Nephron (organoid): ENCODE results near the gene TMEM132A.

ENCODE experiments used
- H3K27ac Mint-ChIP-seq, 3 experiments: 2 replicates each; pipeline ENCODE4 v1.8.0; 2020; ENCODE audit warnings: mixed read lengths in 3 of 3, mild to moderate bottlenecking in 2 of 3, moderate library complexity in 1 of 3
- H3K27me3 Mint-ChIP-seq: 2 replicates; pipeline ENCODE4 v1.8.0; 2021; ENCODE audit warnings: low read depth, mild to moderate bottlenecking, moderate library complexity, mixed read lengths
- H3K36me3 Mint-ChIP-seq: 2 replicates; pipeline ENCODE4 v1.8.0; 2020; ENCODE audit warnings: low read depth, mixed read lengths
- H3K4me1 Mint-ChIP-seq: 2 replicates; pipeline ENCODE4 v1.8.0; 2020; ENCODE audit warnings: mixed read lengths
- H3K4me3 Mint-ChIP-seq, 3 experiments: 2 replicates each; pipeline ENCODE4 v1.8.0; 2020; ENCODE audit warnings: mild to moderate bottlenecking in 3 of 3, mixed read lengths in 3 of 3, moderate library complexity in 2 of 3
- H3K9me3 Mint-ChIP-seq: 2 replicates; pipeline ENCODE4 v1.8.0; 2020; ENCODE audit warnings: mixed read lengths
- TF ChIP-seq, protein P1 (sequence below), 3 experiments: fragments of 200-600 bp; sonication (generic); IDR thresholded peaks; one replicate each; pipeline ENCODE4 v1.5.0; 2021; ENCODE audit warnings: antibody characterized with exemption in 3 of 3; ENCODE audit not compliant: unreplicated experiment in 3 of 3

TMEM132A gene

DNA sequence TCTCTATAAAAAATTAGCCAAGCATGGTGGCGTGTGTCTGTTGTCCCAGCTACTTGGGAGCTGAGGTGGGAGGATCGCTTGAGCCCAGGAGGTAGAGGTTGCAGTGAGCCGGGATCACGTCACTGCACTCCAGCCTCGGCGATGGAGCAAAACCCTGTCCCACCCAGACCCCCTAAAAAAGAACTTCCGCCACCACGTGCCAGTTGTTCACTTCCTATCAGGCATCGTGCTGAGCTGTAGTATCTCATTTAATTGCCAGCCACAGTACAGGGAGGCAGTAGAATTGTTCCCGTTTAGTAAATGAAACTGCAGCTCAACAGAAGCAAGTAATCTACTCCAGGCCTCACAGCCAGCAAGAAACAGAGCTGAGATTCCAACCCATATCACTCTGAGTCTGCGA, 3.0 kb upstream of the TMEM132A start:
- peaks cover 3% of the 10 kb centered on the region for H3K27me3 Mint-ChIP-seq
- H3K9me3 Mint-ChIP-seq, result no peaks in the 10 kb centered on the region
- peaks cover 64% of the 10 kb centered on the region for H3K4me1 Mint-ChIP-seq
- peak overlapping the region in 1 of 3 experiments; percentile 21 for H3K27ac Mint-ChIP-seq
- peak overlapping the region in 1 of 3 experiments; percentile 34 for H3K4me3 Mint-ChIP-seq
- peaks cover 39% of the 10 kb centered on the region for H3K36me3 Mint-ChIP-seq
- TF ChIP-seq, protein P1, sequence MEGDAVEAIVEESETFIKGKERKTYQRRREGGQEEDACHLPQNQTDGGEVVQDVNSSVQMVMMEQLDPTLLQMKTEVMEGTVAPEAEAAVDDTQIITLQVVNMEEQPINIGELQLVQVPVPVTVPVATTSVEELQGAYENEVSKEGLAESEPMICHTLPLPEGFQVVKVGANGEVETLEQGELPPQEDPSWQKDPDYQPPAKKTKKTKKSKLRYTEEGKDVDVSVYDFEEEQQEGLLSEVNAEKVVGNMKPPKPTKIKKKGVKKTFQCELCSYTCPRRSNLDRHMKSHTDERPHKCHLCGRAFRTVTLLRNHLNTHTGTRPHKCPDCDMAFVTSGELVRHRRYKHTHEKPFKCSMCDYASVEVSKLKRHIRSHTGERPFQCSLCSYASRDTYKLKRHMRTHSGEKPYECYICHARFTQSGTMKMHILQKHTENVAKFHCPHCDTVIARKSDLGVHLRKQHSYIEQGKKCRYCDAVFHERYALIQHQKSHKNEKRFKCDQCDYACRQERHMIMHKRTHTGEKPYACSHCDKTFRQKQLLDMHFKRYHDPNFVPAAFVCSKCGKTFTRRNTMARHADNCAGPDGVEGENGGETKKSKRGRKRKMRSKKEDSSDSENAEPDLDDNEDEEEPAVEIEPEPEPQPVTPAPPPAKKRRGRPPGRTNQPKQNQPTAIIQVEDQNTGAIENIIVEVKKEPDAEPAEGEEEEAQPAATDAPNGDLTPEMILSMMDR (IDR thresholded peaks at IDR 0.05; ENCODE audit: unreplicated experiment in 3 of 3), result no peak

DNA sequence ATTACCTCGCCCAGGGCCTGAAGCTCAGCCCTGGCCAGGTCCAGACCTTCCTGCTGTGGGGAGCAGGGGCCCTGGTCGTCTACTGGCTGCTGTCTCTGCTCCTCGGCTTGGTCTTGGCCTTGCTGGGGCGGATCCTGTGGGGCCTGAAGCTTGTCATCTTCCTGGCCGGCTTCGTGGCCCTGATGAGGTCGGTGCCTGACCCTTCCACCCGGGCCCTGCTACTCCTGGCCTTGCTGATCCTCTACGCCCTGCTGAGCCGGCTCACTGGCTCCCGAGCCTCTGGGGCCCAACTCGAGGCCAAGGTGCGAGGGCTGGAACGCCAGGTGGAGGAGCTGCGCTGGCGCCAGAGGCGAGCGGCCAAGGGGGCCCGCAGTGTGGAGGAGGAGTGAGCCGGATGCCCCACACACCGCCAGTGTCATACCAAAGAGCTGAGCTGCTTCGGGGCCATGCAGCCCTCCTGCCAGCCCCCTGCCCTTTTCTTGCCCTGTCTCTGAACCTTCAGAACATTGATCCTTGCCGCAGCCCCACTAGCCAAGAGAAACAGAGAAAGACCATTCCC, 2.4 kb upstream of the TMEM132A start:
- H3K36me3 Mint-ChIP-seq, result peaks cover 44% of the 10 kb centered on the region
- H3K27ac Mint-ChIP-seq, result peak overlapping the region; percentile 24 to 74 (median 66)
- H3K4me1 Mint-ChIP-seq, result peaks cover 62% of the 10 kb centered on the region
- TF ChIP-seq, protein P1 (IDR thresholded peaks at IDR 0.05; ENCODE audit: unreplicated experiment in 3 of 3), result no peak
- peaks cover 8% of the 10 kb centered on the region for H3K27me3 Mint-ChIP-seq
- no peaks in the 10 kb centered on the region for H3K9me3 Mint-ChIP-seq
- peak overlapping the region in 1 of 3 experiments; percentile 58 for H3K4me3 Mint-ChIP-seq

DNA sequence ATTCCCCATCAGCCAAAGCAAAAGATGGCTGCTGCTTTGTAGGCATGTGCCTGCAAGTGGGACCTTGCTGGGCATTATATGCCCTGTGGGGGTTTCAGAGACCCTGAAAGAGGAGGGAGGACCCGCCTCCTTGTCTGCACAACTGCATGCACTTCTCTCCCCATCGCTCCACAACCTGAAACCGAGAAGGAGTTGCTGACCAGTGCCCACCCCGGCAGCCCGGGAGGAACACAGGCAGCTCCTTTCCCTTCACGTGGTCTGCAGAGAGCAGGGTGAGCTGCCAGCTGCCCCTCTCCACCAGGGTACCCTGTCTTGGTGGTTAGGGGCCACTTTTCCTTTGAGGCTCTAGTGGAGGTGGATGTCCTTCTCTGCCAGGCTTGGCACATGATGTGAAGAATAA, 1.4 kb upstream of the TMEM132A start:
- TF ChIP-seq, protein P1 (IDR thresholded peaks at IDR 0.05; ENCODE audit: unreplicated experiment in 3 of 3), result no peak
- H3K27ac Mint-ChIP-seq, result peak overlapping the region in 1 of 3 experiments; percentile 66
- peaks cover 8% of the 10 kb centered on the region for H3K27me3 Mint-ChIP-seq
- H3K4me1 Mint-ChIP-seq, result peaks cover 56% of the 10 kb centered on the region
- H3K9me3 Mint-ChIP-seq, result no peaks in the 10 kb centered on the region
- H3K36me3 Mint-ChIP-seq, result peaks cover 45% of the 10 kb centered on the region
- H3K4me3 Mint-ChIP-seq, result peak overlapping the region in 2 of 3 experiments; percentile 74 to 81

DNA sequence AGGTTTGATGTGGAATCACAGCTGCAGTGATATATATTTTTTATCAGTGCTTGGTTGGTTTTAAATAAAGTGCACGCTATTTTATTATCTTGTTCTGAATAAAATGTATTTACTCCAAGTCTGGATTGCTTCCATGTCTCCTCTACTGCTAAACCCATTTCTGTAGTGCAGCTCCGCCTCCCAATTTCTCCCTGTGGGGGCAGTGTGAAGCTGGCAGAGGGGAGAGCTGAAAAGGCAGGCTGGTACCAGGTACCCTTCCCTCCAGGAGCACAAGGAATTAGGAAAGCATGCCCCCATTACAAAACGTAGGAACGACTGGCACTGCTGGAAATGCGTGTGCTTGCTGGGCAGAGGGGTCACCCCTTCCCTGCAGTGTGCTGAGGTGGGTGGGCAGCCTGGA, 934 bp upstream of the TMEM132A start:
- H3K4me3 Mint-ChIP-seq, result peak overlapping the region; percentile 74 to 81 (median 77)
- H3K27ac Mint-ChIP-seq, result peak overlapping the region in 1 of 3 experiments; percentile 34
- H3K36me3 Mint-ChIP-seq, result peaks cover 48% of the 10 kb centered on the region
- H3K27me3 Mint-ChIP-seq, result peaks cover 8% of the 10 kb centered on the region
- H3K4me1 Mint-ChIP-seq, result peaks cover 56% of the 10 kb centered on the region
- TF ChIP-seq, protein P1 (IDR thresholded peaks at IDR 0.05; ENCODE audit: unreplicated experiment in 3 of 3), result no peak
- H3K9me3 Mint-ChIP-seq, result no peaks in the 10 kb centered on the region

DNA sequence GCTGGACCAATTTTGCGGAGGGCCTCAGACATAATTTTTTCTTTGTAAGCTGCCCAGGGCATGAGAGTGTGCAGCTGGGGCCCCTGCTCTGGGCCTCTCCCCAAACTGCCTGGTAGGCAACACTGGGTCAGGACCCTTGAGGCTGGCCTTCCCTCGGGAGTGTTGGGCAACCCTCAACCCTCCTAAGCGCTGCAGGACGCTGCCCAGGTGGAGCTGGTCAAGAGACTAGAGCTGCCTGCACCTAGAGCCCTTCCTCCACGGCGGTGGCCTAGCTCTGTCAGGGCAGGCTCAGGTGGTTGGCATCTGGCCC, 505 bp upstream of the TMEM132A start:
- peak overlapping the region; percentile 69 to 81 (median 74) for H3K4me3 Mint-ChIP-seq
- no peaks in the 10 kb centered on the region for H3K9me3 Mint-ChIP-seq
- peaks cover 8% of the 10 kb centered on the region for H3K27me3 Mint-ChIP-seq
- TF ChIP-seq, protein P1 (IDR thresholded peaks at IDR 0.05; ENCODE audit: unreplicated experiment in 3 of 3), result no peak
- peaks cover 48% of the 10 kb centered on the region for H3K36me3 Mint-ChIP-seq
- H3K27ac Mint-ChIP-seq, result no peak overlapping the region
- peaks cover 56% of the 10 kb centered on the region for H3K4me1 Mint-ChIP-seq
